Measurements from ENCODE around the gene SDF2L1. TPM values are rescaled to one million over a fixed set of nuclear protein-coding genes. Genes with fewer than 3 reads are reported as not detected.

The SDF2L1 gene
- polyA plus RNA-seq, 3 donors: 31.7 to 46.2 (median 44.7) TPM

- Histone ChIP-seq H3K4me3 (replicated peaks in 1 of 3; ENCODE audit: low read depth in 2 of 3, low read length in 3 of 3) (no peak overlapping the region), H3K27ac (ENCODE audit: low read depth in 1 of 2, low read length in 2 of 2) (peak overlapping the region; percentile 3 to 37), H4K20me1 (ENCODE audit: insufficient read depth, low read length) (peaks cover 97% of the 10 kb centered on the region), H2AFZ (ENCODE audit: insufficient read depth, low read depth, low read length, poor library complexity, severe bottlenecking) (no peak overlapping the region), H3K9ac (ENCODE audit: insufficient read depth, low read length, poor library complexity, severe bottlenecking) (no peak overlapping the region), H3K4me1 (ENCODE audit: control insufficient read depth in 1 of 2, insufficient read depth in 2 of 2, low read length in 2 of 2) (peaks cover 37 to 43% of the 10 kb centered on the region in 2 donors), H3K36me3 (replicated peaks in 1 of 2; ENCODE audit: control insufficient read depth in 1 of 2, insufficient read depth in 2 of 2, low read length in 2 of 2) (peaks cover 17 to 41% of the 10 kb centered on the region in 2 donors), H3K9me3 (replicated peaks in 1 of 2; ENCODE audit: control insufficient read depth in 1 of 2, insufficient read depth in 1 of 2, low read length in 2 of 2) (no peaks in the 10 kb centered on the region), H3K27me3 (ENCODE audit: control insufficient read depth in 2 of 2, insufficient read depth in 2 of 2, low read length in 2 of 2) (no peaks in the 10 kb centered on the region), H3K4me2 (replicated peaks; ENCODE audit: extremely low read depth, low read length, poor library complexity, severe bottlenecking) (no peak overlapping the region), H3K79me2 (ENCODE audit: insufficient read depth, low read length) (peaks cover 94% of the 10 kb centered on the region)
- intact Hi-C loops (cut with micrococcal nuclease): no loop called here
- TF ChIP-seq, protein P1, sequence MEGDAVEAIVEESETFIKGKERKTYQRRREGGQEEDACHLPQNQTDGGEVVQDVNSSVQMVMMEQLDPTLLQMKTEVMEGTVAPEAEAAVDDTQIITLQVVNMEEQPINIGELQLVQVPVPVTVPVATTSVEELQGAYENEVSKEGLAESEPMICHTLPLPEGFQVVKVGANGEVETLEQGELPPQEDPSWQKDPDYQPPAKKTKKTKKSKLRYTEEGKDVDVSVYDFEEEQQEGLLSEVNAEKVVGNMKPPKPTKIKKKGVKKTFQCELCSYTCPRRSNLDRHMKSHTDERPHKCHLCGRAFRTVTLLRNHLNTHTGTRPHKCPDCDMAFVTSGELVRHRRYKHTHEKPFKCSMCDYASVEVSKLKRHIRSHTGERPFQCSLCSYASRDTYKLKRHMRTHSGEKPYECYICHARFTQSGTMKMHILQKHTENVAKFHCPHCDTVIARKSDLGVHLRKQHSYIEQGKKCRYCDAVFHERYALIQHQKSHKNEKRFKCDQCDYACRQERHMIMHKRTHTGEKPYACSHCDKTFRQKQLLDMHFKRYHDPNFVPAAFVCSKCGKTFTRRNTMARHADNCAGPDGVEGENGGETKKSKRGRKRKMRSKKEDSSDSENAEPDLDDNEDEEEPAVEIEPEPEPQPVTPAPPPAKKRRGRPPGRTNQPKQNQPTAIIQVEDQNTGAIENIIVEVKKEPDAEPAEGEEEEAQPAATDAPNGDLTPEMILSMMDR (IDR thresholded peaks at IDR 0.05): no peak
- Mint-ChIP-seq H3K4me3 (no peak overlapping the region), H3K9me3 (no peaks in the 10 kb centered on the region), H3K27me3 (ENCODE audit: low read depth in 3 of 3) (peaks cover 0 to 1% (median 1%) of the 10 kb centered on the region in 3 donors), H3K4me1 (peaks cover 53% of the 10 kb centered on the region), H3K36me3 (peaks cover 17 to 51% of the 10 kb centered on the region in 2 donors), H3K27ac (peak overlapping the region in 6 of 7 donors; percentile 20 to 87 (median 42))
- 71% methylated on average over 1 of the region's 3 CpGs for WGBS (ENCODE audit: insufficient coverage)
- no peak for DNase-seq
Measured at GRCh38 chr22:21621025-21621424, 21.1 kb upstream of the SDF2L1 start.

DNA sequence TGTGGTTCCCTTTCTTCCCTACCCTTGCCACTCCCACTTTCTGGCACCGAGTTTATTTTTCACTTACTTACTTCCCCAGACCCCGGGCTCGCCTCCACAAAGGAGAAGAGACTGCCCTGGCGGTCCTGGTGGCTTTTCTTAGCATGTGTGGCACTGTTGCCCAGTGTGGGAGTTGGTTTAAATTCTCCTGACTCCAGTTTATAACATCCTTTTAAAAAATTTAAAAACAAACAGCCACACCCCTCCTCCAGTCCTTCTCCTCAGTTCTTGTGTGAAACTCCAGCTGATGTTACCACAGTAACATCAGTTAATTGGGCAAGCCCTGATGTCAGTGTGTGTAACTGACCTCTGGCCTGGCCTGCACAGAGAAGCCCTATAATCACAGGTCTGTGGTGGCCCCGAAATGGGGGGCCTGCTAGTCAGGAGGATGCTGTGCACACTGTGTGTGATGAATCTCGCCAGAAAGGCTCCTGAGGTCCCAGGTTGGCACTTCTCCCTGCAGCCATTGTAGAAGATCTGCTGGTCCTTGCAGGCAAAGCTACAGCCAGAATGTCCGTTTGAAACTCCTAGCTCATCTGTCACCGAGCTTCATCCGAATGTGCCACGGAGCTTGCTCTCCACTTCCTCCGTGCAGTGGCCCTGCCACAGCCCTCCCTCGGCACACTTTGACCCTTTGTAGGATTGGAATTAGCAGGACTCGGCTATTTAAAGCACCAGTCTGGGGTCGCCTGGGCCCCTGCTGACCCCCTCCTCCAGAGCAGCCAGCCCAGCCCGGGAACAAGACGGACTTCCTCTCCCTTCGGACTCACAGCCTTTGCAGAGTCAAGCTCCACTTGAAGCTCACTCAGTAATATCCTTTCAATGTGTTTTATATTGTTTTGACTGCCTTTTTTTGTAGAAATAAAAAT is 19.8 kb upstream of the SDF2L1 start:
- peak in 2 of 3 donors; percentile 40 to 52 for DNase-seq
- H3K9me3 ChIP-seq (replicated peaks in 1 of 2; ENCODE audit: control insufficient read depth in 1 of 2, insufficient read depth in 1 of 2, low read length in 2 of 2): no peaks in the 10 kb centered on the region
- TF ChIP-seq, protein P1 (IDR thresholded peaks at IDR 0.05): no peak
- peaks cover 60% of the 10 kb centered on the region for H3K4me1 Mint-ChIP-seq
- H3K27me3 ChIP-seq (ENCODE audit: control insufficient read depth in 2 of 2, insufficient read depth in 2 of 2, low read length in 2 of 2): no peaks in the 10 kb centered on the region
- peak overlapping the region in 1 of 3 experiments; percentile 18 for H3K4me3 ChIP-seq (replicated peaks in 1 of 3; ENCODE audit: low read depth in 2 of 3, low read length in 3 of 3)
- H3K4me2 ChIP-seq (replicated peaks; ENCODE audit: extremely low read depth, low read length, poor library complexity, severe bottlenecking): peak overlapping the region; percentile 14
- H3K9me3 Mint-ChIP-seq: no peaks in the 10 kb centered on the region
- intact Hi-C loops (cut with micrococcal nuclease): no loop called here
- peaks cover 0 to 1% (median 0%) of the 10 kb centered on the region in 3 donors for H3K27me3 Mint-ChIP-seq (ENCODE audit: low read depth in 3 of 3)
- peaks cover 98% of the 10 kb centered on the region for H4K20me1 ChIP-seq (ENCODE audit: insufficient read depth, low read length)
- 69% methylated on average over 8 of the region's 17 CpGs for WGBS (ENCODE audit: insufficient coverage)
- H3K27ac ChIP-seq (ENCODE audit: low read depth in 1 of 2, low read length in 2 of 2): peak overlapping the region; percentile 25 to 59
- H2AFZ ChIP-seq (ENCODE audit: insufficient read depth, low read depth, low read length, poor library complexity, severe bottlenecking): no peak overlapping the region
- peaks cover 38 to 52% of the 10 kb centered on the region in 2 donors for H3K4me1 ChIP-seq (ENCODE audit: control insufficient read depth in 1 of 2, insufficient read depth in 2 of 2, low read length in 2 of 2)
- peaks cover 94% of the 10 kb centered on the region for H3K79me2 ChIP-seq (ENCODE audit: insufficient read depth, low read length)
- peaks cover 15 to 48% of the 10 kb centered on the region in 2 donors for H3K36me3 Mint-ChIP-seq
- H3K27ac Mint-ChIP-seq: peak overlapping the region; percentile 64 to 85 (median 79)
- H3K4me3 Mint-ChIP-seq: peak overlapping the region; percentile 24 to 58
- no peak overlapping the region for H3K9ac ChIP-seq (ENCODE audit: insufficient read depth, low read length, poor library complexity, severe bottlenecking)
- H3K36me3 ChIP-seq (replicated peaks in 1 of 2; ENCODE audit: control insufficient read depth in 1 of 2, insufficient read depth in 2 of 2, low read length in 2 of 2): peaks cover 16 to 46% of the 10 kb centered on the region in 2 donors

Measured in CD14-positive monocyte (primary cell).